ENCODE measurements around the gene AKIRIN2.

GRCh38 chr6:87700397-87701343 is 1.4 kb downstream of the AKIRIN2 start:
- TF ChIP-seq CTCF (IDR thresholded peaks at IDR 0.05) (no peak), EZH2 (IDR thresholded peaks at IDR 0.05; ENCODE audit: borderline replicate concordance, insufficient read depth, low read depth, low read length, poor library complexity, severe bottlenecking) (no peak)
